ENCODE results near the gene NAA20. TPM values are rescaled to one million over a fixed set of nuclear protein-coding genes. Genes with fewer than 3 reads are reported as not detected.

The NAA20 gene
- polyA plus RNA-seq, 4 donors, result 92.7 to 106 (median 105) TPM

DNA sequence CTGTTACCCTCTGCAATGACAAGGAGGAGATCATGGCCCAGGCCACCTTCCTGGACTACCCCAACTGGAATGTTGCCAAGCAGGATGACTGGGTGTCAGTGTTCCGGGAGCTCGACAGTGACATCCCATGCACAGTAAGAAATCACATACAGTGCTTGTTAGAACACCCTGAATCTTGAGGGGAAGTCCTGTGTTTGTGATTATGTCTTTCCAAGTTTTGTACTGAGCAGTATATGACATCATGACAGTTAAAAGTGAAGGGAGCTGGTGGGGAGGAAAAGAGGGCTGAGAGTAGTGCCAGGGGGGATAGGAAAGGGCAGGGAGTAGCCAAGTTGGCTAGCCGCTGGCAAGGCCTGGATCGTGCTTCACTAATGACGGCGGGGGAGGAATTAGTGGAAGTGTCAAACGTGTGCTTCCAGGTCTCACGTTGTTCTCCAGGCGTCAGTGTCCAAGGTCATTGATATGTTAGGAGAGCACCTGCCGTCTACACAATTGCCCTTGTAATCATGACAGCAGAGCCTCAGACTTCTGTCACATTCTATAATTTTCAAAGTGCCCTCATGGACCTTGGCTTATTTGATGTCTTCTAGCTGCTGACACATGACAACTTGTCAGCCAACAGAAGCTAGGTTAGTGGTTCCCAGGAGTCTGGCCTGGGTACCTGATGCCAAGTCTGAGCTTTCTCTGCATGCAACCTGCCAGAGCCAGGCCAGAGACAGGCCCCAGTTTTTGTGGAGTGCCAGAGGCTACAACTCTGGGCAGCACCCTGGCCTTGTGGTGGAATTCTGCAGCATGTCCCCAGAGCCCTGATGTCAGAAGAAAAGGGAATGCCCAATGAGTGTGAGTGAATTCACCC lies 53.9 kb downstream of the NAA20 start:
- DNase-seq (ENCODE audit: low read depth in 4 of 4, low spot score in 3 of 4), result no peak

DNA sequence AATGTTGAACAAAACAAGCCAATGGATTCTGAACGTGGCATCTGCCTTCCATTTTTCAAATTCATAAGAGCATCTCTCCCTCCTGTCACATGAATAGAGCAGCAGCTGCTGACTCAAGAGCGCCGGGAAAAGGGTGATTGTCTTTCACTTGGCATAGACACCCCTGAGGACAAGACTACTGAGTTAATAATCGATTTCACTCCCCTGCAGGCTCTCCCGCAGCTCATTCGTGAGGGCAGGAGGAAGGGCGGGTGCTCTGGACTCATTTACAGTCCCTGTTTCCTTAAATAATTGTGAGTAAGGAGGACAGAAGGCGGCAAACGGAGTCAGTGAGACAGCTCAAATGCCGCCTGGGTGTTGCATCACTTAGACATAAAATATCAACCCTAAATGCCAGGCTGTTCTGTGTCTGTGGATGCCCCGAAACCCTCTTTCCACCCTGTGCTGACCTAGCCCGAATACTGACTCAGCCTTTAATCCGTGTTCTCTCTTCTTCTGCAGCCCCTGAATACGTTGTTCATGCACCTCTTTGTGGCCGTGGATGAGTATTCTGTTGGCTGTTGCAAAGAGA lies 56.7 kb downstream of the NAA20 start:
- no peak for DNase-seq (ENCODE audit: low read depth in 4 of 4, low spot score in 3 of 4)

DNA sequence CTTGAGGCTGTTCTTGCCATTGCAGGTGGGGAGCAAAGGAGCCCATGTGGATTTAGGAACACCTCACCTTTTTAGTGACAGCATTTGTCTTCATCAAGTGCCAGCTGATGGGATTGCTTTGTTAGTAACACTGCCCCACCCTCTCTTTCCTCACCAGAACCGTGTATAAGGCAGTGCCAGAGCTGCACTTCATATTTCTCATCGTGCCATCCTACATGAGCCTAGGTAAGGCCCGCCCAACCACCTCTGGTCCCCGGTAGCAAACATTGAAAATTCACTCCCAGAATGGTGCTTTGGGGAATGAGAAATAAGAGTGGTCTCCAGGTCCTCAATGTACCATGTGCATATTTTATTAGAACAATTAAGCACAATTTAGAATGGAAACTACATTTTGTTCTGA lies 57.9 kb downstream of the NAA20 start:
- no peak for DNase-seq (ENCODE audit: low read depth in 4 of 4, low spot score in 3 of 4)

DNA sequence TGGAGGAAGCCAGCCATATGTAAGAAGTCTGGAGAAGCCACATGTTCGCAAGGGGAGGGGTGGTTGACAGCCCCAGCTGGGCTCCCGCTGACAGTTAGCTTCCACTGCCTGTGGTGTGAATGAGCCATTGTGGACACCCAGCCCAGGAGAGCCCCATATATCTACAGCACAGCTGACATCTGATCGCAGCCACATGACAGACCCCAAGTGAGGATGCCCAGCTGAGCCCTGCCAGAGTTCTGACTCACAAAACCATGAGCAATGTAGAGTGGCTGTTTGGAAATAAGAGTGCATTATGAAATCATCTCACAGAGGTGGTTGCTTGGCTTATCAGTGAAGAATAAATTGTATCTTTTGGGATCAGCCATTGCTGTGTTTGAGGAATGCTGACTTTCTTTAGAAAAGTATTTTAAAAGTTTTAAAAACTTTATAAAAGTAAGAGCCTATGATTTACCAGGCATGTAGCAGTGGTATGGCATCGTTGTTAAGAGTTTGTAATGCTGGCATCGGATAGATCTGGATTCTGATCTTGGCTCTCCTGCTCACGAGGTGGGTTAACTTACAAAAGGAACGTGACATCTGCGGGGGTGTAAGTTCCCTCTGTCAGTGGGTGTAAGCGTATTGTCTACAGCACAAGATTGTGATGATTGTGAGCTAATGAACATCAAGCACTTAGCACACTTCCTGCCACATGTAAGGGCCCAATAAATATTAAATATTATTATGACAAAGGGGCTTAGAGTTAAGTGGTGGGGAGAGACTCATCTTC lies 59.3 kb downstream of the NAA20 start:
- no peak for DNase-seq (ENCODE audit: low read depth in 4 of 4, low spot score in 3 of 4)

DNA sequence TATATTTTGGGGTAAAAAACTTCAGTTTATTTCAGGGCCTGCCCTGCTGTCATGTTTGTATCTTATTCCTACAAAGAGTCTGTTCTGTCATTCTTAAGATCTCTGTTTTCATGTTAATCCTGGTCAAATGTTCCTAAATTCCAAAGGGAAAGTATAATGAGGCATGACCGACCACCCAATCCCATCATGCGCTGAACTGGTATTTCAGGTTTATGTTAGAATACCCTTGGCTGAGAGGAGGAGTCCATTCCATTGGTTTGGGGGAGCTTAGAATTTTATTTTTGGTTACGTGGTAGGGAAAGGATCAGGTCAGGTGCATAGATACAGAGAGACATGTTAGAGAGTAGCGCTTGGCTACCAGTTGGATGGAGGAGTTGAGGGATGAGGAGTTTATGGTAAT lies 60.9 kb downstream of the NAA20 start:
- peak in 2 of 4 donors; percentile 30 to 33 for DNase-seq (ENCODE audit: low read depth in 4 of 4, low spot score in 3 of 4)

DNA sequence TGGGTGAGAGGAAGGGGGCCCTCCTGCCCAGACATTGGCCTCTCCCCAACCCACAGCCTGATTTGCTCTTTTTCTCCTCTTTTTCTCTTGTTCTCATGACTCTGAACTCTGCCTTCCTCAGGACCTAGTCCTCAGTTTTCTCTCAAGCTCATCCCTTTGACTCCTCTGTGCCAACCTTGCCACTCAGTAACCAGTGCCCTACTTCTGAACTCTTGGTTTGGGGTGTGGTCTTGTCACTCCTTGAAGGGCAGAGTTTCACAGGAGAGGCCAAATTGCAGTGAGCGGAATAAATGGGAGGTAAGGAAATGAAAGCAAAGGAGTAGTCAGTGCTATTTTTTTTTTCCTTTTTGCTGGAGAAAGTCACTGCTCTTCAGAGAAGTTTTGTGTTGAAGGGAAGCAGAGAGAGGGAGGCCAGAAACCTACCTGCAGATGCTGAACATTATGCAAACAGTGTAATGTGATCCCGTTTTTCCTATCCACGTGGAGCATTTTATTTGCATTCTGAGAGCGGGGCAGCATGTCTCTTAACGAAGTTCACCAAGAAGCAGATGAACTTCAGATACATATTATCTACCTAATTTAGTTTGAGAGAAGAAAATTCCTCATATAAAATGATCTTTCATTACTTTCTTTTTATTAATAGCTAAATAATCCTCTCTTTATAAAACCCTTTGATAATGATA lies 62.1 kb downstream of the NAA20 start:
- DNase-seq (ENCODE audit: low read depth in 4 of 4, low spot score in 3 of 4), result peak in 1 of 4 donors; percentile 3

Other genes with a start within 250 kb of the NAA20 start
- 10 to 100 TPM; 40.9 to 43.8 (median 43.1) TPM for gene CRNKL1, start 35.1 kb downstream of the NAA20 start, polyA plus RNA-seq (ENCODE audit: insufficient read length in 4 of 4)
- 1 to 10 TPM; 2.6 to 4.0 (median 3.3) TPM for gene CFAP61, start 35.2 kb downstream of the NAA20 start, polyA plus RNA-seq (ENCODE audit: insufficient read length in 4 of 4)

Data from right renal pelvis (tissue), 4 donors.